Measurements from ENCODE around the gene FOXP1.

FOXP1 gene

GRCh38 chr3:70972855-70973254, 610.7 kb downstream of the FOXP1 start:
- TF ChIP-seq CTCF (IDR thresholded peaks at IDR 0.05; ENCODE audit: low read depth, low read length), result no peak
- H3K36me3 ChIP-seq, result peaks cover 10% of the 10 kb centered on the region
- H3K27me3 ChIP-seq, result no peaks in the 10 kb centered on the region
- H3K4me1 ChIP-seq, result peaks cover 5% of the 10 kb centered on the region; the same call in 1 of the 2 replicates
- DNase-seq, result no peak
- no peak overlapping the region for H3K4me3 ChIP-seq (ENCODE audit: low read depth, low read length)
- no peaks in the 10 kb centered on the region for H3K9me3 ChIP-seq

- no peaks in the 10 kb centered on the region for H3K27me3 ChIP-seq
- peaks cover 5% of the 10 kb centered on the region; the same call in 1 of the 2 replicates for H3K4me1 ChIP-seq
- no peak overlapping the region for H3K4me3 ChIP-seq (ENCODE audit: low read depth, low read length)
- no peaks in the 10 kb centered on the region for H3K9me3 ChIP-seq
- no peak for TF ChIP-seq CTCF (IDR thresholded peaks at IDR 0.05; ENCODE audit: low read depth, low read length)
- DNase-seq, result no peak
- peaks cover 7% of the 10 kb centered on the region for H3K36me3 ChIP-seq
Observed at GRCh38 chr3:70970952-70971351, 612.6 kb downstream of the FOXP1 start.

- H3K36me3 ChIP-seq, result peaks cover 4% of the 10 kb centered on the region
- DNase-seq, result no peak
- no peaks in the 10 kb centered on the region for H3K27me3 ChIP-seq
- H3K9me3 ChIP-seq, result no peaks in the 10 kb centered on the region
- peaks cover 5% of the 10 kb centered on the region; the same call in 1 of the 2 replicates for H3K4me1 ChIP-seq
- H3K4me3 ChIP-seq (ENCODE audit: low read depth, low read length), result no peak overlapping the region
- TF ChIP-seq CTCF (IDR thresholded peaks at IDR 0.05; ENCODE audit: low read depth, low read length), result no peak
Observed at GRCh38 chr3:70970171-70970570, 613.4 kb downstream of the FOXP1 start.

- Histone ChIP-seq H3K9me3 (no peaks in the 10 kb centered on the region), H3K36me3 (no peaks in the 10 kb centered on the region; the same call in 1 of the 2 replicates), H3K27me3 (no peaks in the 10 kb centered on the region), H3K4me1 (no peaks in the 10 kb centered on the region; the same call in 1 of the 2 replicates), H3K4me3 (ENCODE audit: low read depth, low read length) (no peak overlapping the region)
- no peak for TF ChIP-seq CTCF (IDR thresholded peaks at IDR 0.05; ENCODE audit: low read depth, low read length)
- DNase-seq, result no peak
Observed at GRCh38 chr3:70963431-70964275, 619.9 kb downstream of the FOXP1 start.

- TF ChIP-seq CTCF (IDR thresholded peaks at IDR 0.05; ENCODE audit: low read depth, low read length), result no peak
- no peaks in the 10 kb centered on the region for H3K27me3 ChIP-seq
Observed at GRCh38 chr3:70959506-70960291, 623.8 kb downstream of the FOXP1 start.

More at GRCh38 chr3:70959506-70960291, 623.8 kb downstream of the FOXP1 start:
- H3K4me3 ChIP-seq (ENCODE audit: low read depth, low read length), result no peak overlapping the region
- DNase-seq, result no peak
- no peaks in the 10 kb centered on the region; the same call in 1 of the 2 replicates for H3K4me1 ChIP-seq
- H3K36me3 ChIP-seq, result no peaks in the 10 kb centered on the region
- H3K9me3 ChIP-seq, result no peaks in the 10 kb centered on the region

Data from BE2C (cell line).